Testis (tissue), 2 donors: ENCODE results near the gene BRAP.

Experiments used
- POLR2A ChIP-seq: fragments of 450-650 bp; IDR thresholded peaks from one replicate; pipeline ENCODE4 v1.6.1; 2017; ENCODE audit warnings: antibody characterized with exemption, mild to moderate bottlenecking, moderate library complexity
- TF ChIP-seq, protein P1 (sequence below), 3 experiments: fragments of 450-650 bp in 2 of 3; fragments of 200-600 bp in 1 of 3; sonication (generic) in 1 of 3; IDR thresholded peaks; one replicate each; pipeline ENCODE4 v1.5.1; 2016 to 2019; ENCODE audit warnings: antibody characterized with exemption in 3 of 3, mild to moderate bottlenecking in 2 of 3, moderate library complexity in 1 of 3

DNA sequence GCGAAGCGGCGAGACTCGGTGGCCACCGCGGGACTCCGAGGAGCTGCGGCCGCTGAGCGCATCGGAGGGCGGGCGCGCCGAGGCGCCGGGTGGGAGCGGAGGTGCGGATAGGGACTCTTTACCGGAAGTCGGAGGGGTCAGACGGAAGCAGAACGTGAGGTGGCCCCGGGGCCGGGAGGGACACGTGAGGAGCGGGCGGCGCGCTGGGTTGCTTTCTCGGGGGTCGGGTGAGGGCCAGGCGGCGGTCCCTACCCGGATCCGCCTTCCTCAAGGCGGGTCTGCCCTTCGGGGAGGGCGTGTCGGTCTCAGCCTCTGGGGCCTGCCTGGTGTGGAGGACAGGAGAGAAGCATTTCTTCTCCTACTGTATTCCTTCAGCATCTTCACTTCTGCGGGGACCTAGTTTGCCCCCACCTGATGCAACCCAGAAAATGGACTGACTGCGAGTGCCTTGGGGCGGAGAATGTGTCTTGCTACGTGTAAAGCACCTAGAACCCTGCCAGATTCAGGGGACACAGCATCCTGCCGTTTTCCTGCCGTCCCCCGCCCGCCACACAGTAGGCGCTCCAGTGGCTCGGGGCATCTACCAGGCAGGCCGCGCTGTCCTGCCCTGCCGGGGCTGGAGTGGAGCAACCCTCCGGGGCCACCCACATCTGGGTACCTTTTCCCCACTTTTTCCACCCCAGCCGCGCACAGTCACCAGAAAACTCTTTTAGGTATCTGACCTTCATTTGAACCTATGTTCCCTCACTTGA, 86.1 kb downstream of the BRAP start:
- TF ChIP-seq, protein P1, sequence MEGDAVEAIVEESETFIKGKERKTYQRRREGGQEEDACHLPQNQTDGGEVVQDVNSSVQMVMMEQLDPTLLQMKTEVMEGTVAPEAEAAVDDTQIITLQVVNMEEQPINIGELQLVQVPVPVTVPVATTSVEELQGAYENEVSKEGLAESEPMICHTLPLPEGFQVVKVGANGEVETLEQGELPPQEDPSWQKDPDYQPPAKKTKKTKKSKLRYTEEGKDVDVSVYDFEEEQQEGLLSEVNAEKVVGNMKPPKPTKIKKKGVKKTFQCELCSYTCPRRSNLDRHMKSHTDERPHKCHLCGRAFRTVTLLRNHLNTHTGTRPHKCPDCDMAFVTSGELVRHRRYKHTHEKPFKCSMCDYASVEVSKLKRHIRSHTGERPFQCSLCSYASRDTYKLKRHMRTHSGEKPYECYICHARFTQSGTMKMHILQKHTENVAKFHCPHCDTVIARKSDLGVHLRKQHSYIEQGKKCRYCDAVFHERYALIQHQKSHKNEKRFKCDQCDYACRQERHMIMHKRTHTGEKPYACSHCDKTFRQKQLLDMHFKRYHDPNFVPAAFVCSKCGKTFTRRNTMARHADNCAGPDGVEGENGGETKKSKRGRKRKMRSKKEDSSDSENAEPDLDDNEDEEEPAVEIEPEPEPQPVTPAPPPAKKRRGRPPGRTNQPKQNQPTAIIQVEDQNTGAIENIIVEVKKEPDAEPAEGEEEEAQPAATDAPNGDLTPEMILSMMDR (IDR thresholded peaks at IDR 0.05) = no peak
- no peak for TF ChIP-seq POLR2A
